Calu3 (cell line): ENCODE measurements around the gene NOL12. TPM values are rescaled to one million over a fixed set of nuclear protein-coding genes. Genes with fewer than 3 reads are reported as not detected.

Source experiments
- BruUV-seq: library from RNA; stranded (reverse); fragments of 400-500 nt; replicated peaks from 2 replicates; lab custom pipeline; 2021; lab: Mats Ljungman, UMichigan
- CTCF ChIA-PET: fragments of 300-600 bp; sonication (Branson Sonifier 250); formaldehyde crosslinking; loops from one replicate; lab custom pipeline; 2022; ENCODE audit warnings: antibody characterized with exemption; lab: Charles Lee
- DNase-seq: peaks from one replicate; pipeline ENCODE4 v3.0.0; 2022
- H3K27ac Mint-ChIP-seq: one replicate; pipeline ENCODE4 v1.8.0; 2022; ENCODE audit warnings: mixed read lengths; ENCODE audit not compliant: unreplicated experiment
- H3K27me3 Mint-ChIP-seq: one replicate; pipeline ENCODE4 v1.8.0; 2022; ENCODE audit warnings: mixed read lengths; ENCODE audit not compliant: unreplicated experiment
- H3K36me3 Mint-ChIP-seq: one replicate; pipeline ENCODE4 v1.8.0; 2022; ENCODE audit warnings: mild to moderate bottlenecking, moderate library complexity, mixed read lengths; ENCODE audit not compliant: insufficient read depth, unreplicated experiment
- H3K4me1 Mint-ChIP-seq: one replicate; pipeline ENCODE4 v1.8.0; 2022; ENCODE audit warnings: mild to moderate bottlenecking, low read depth, mixed read lengths; ENCODE audit not compliant: unreplicated experiment
- H3K4me3 Mint-ChIP-seq: one replicate; pipeline ENCODE4 v1.8.0; 2022; ENCODE audit warnings: mild to moderate bottlenecking, low read depth, moderate library complexity, mixed read lengths; ENCODE audit not compliant: unreplicated experiment
- H3K9me3 Mint-ChIP-seq: one replicate; pipeline ENCODE4 v1.8.0; 2022; ENCODE audit warnings: low read depth, mixed read lengths; ENCODE audit not compliant: unreplicated experiment
- intact Hi-C: fragments of 100-400 bp; cut with micrococcal nuclease; formaldehyde crosslinking; loops from one replicate; pipeline ENCODE4 v1.10.0; 2022; ENCODE audit not compliant: unreplicated experiment
- total RNA-seq: library from RNA; stranded (reverse); gene quantifications from 2 replicates; pipeline ENCODE4 v1.2.3, GENCODE V29; 2022
- TF ChIP-seq, protein P1 (sequence below): fragments of 200-600 bp; IDR thresholded peaks from one replicate; pipeline ENCODE4 v1.8.0; 2022; ENCODE audit warnings: antibody characterized with exemption; ENCODE audit not compliant: unreplicated experiment

The NOL12 gene
- total RNA-seq, 1 experiment from 2014 or later = 26.8 TPM

DNA sequence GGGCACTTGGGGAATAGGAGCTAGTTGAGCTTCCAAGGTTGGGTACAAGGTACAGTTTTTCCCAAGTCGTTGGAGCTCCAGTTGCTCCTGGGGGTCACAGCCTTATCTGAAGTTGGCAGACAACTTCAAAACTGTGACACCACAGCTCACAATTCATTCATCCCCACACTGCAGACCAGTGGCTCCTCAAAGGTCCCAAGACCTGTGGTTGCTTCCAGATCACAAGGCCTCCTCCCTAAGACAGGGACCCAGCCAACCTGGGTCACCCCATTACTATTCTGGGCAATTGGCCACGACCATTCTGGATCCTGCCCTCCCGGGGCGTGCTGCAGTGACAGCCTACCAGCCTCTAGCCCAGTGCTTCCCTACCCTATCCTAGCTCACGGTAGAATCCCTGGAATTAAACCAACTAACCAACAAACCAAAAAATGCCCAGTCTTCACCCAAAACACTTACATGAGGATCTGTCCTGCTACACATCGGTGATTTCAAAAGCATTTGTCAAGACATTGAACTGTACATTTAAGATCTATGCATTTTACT is 28.5 kb upstream of the NOL12 start:
- H3K9me3 Mint-ChIP-seq = no peaks in the 10 kb centered on the region
- BruUV-seq = no TSS peak
- peaks cover 25% of the 10 kb centered on the region for H3K36me3 Mint-ChIP-seq
- CTCF ChIA-PET = interaction anchor here (0.8 to 2.0 kb wide), 7 partner anchors 9 to 134 kb away, joined by 3 to 27 read pairs (median 5); partner anchors contain the start of genes GGA1 and NOL12
- H3K4me3 Mint-ChIP-seq = peak overlapping the region; percentile 92
- intact Hi-C loops = no loop called here
- H3K27me3 Mint-ChIP-seq = no peaks in the 10 kb centered on the region
- DNase-seq = no peak
- H3K27ac Mint-ChIP-seq = peak overlapping the region; percentile 92
- peaks cover 40% of the 10 kb centered on the region for H3K4me1 Mint-ChIP-seq
- TF ChIP-seq, protein P1, sequence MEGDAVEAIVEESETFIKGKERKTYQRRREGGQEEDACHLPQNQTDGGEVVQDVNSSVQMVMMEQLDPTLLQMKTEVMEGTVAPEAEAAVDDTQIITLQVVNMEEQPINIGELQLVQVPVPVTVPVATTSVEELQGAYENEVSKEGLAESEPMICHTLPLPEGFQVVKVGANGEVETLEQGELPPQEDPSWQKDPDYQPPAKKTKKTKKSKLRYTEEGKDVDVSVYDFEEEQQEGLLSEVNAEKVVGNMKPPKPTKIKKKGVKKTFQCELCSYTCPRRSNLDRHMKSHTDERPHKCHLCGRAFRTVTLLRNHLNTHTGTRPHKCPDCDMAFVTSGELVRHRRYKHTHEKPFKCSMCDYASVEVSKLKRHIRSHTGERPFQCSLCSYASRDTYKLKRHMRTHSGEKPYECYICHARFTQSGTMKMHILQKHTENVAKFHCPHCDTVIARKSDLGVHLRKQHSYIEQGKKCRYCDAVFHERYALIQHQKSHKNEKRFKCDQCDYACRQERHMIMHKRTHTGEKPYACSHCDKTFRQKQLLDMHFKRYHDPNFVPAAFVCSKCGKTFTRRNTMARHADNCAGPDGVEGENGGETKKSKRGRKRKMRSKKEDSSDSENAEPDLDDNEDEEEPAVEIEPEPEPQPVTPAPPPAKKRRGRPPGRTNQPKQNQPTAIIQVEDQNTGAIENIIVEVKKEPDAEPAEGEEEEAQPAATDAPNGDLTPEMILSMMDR = no peak

DNA sequence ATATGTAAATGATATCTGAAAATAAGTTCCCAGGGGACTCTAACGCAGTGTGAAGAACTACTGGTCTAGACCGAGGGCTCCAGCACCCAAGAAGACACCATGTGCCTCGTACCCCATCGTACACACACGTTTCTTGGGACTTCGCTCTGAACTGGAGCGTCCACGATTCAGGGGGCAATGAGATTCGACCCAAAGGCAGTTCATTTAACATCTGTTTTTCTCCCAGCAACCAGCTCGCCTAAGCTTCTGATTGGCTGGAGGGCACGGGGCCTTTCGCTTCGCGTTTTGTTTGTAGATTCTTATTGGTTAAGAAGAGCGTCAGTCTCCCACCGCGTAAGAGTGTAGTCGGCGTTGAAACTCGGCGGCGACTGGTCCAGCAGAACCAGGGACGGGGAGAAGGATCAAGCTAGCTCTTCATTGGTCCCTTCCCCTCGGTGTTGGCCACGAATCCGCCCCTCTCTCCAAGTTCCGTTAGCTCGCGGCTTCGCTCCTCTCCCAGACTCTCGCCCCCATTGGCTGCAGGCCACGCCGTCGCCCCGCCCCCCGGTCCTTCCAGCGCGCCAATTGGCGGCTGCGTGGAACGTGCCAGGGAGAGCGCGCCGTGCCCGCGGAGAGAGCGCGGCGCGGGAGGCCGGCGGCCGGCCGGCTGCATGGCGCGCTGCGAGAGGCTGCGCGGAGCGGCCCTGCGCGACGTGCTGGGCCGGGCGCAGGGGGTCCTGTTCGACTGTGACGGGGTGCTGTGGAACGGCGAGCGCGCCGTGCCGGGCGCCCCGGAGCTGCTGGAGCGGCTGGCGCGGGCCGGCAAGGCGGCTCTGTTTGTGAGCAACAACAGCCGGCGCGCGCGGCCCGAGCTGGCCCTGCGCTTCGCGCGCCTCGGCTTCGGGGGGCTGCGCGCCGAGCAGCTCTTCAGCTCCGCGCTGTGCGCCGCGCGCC is 27.7 kb upstream of the NOL12 start, which contains the start of gene PDXP:
PDXP (plus strand) TSS at position 591 of the 933 bp plus-strand sequence; CDS start at position 651, 60 bp downstream.
- Mint-ChIP-seq H3K9me3 (no peaks in the 10 kb centered on the region), H3K27me3 (no peaks in the 10 kb centered on the region), H3K4me3 (peak within 1 kb of the TSS; percentile 92), H3K27ac (peak within 1 kb of the TSS; percentile 92), H3K36me3 (peaks cover 23% of the 10 kb centered on the region), H3K4me1 (peaks cover 40% of the 10 kb centered on the region)
- CTCF ChIA-PET = interaction anchor here (0.6 to 2.0 kb wide), 8 partner anchors 9 to 133 kb away, joined by 3 to 27 read pairs (median 4); partner anchors contain the start of genes GGA1 and NOL12
- DNase-seq = peak; percentile 99
- TF ChIP-seq, protein P1 = no peak
- intact Hi-C loops = no loop called here
- no TSS peak for BruUV-seq

DNA sequence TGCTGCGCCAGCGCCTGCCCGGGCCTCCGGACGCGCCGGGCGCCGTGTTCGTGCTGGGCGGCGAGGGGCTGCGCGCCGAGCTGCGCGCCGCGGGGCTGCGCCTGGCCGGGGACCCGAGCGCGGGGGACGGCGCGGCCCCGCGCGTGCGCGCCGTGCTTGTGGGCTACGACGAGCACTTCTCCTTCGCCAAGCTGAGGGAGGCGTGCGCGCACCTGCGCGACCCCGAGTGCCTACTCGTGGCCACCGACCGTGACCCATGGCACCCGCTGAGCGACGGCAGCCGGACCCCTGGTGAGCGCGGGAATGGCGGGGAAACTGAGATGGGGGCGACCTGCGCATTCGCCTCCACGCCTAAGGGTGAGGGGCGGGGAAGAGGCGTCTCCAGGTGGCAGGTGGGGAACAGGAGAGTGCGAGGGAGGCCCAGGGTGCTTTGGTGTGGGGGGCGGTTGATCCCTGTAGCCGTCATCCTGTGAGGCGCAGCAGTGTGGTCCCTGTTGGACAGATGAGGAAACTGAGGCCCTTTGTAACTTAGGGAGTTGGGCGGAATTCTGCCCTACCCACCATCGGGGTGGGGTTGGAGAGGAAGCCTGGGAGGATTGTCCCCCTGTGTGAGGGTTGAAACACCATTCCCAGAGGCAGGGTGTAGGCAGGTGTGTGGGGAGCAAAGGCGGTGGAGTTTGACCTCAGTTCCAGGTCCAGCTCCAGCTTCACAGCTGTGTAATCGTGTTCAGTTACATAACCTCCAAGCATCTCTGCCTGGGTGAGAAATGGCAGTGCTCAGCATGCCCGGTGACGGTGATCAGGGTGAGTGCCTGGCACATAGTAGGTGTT is 26.9 kb upstream of the NOL12 start:
- H3K27me3 Mint-ChIP-seq = no peaks in the 10 kb centered on the region
- H3K4me3 Mint-ChIP-seq = peak overlapping the region; percentile 92
- H3K27ac Mint-ChIP-seq = peak overlapping the region; percentile 74
- intact Hi-C loops = no loop called here
- peaks cover 27% of the 10 kb centered on the region for H3K36me3 Mint-ChIP-seq
- H3K4me1 Mint-ChIP-seq = peaks cover 40% of the 10 kb centered on the region
- TF ChIP-seq, protein P1 = no peak
- no peaks in the 10 kb centered on the region for H3K9me3 Mint-ChIP-seq
- CTCF ChIA-PET = interaction anchor here (0.6 to 2.0 kb wide), 4 partner anchors 16 to 133 kb away, joined by 4 to 27 read pairs (median 7); partner anchors contain the start of gene GGA1
- no peak for DNase-seq
- no TSS peak for BruUV-seq
